Measurements from ENCODE around the gene KSR1. TPM values are rescaled to one million over a fixed set of nuclear protein-coding genes. Genes with fewer than 3 reads are reported as not detected.
"Not testable (repeated sequence)": the region's sequence is repeated elsewhere in the genome, so short reads cannot be mapped to it uniquely, and the experiment has no call there.

KSR1 gene
- total RNA-seq, 6 experiments from 2014 or later: 5.9 to 12.9 (median 8.7) TPM

DNA sequence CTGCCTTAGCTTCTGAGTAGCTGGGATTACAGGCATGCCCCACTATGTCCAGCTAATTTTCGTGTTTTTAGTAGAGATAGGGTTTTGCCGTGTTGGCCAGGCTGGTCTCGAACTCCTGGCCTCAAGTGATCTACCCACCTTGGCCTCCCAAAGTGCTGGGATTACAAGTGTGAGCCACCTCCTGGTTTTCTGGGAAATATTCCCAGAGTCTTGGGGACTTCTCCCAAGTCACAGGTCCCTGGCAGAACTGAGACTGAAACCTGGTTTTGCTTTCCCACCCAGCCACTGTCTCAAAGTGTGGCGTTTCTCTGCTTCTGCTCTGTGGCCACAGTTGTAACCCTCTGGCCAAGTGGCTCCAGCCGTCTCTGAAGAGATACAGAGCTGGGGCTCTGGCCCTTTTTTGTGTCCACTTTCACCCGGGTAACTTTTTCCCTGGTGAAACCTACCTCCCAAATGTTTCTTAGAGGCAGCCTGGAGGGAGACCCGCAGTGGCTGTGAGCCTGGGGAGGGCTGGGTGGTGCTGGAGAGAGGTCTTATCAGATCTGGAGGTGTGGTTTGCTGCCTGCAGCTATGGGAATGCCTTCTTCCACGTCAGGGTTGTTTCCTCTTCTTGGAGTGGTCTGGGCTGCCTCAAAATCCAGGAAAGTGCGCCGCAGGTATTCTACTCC lies 5.1 kb downstream of the KSR1 start:
- no peak overlapping the region for H3K4me3 ChIP-seq
- DNase-seq: no peak
- H3K4me1 ChIP-seq: peaks cover 0 to 23% (median 8%) of the 10 kb centered on the region in 4 donors
- intact Hi-C loops (cut with DNase I): no loop called here
- TF ChIP-seq, protein P1, sequence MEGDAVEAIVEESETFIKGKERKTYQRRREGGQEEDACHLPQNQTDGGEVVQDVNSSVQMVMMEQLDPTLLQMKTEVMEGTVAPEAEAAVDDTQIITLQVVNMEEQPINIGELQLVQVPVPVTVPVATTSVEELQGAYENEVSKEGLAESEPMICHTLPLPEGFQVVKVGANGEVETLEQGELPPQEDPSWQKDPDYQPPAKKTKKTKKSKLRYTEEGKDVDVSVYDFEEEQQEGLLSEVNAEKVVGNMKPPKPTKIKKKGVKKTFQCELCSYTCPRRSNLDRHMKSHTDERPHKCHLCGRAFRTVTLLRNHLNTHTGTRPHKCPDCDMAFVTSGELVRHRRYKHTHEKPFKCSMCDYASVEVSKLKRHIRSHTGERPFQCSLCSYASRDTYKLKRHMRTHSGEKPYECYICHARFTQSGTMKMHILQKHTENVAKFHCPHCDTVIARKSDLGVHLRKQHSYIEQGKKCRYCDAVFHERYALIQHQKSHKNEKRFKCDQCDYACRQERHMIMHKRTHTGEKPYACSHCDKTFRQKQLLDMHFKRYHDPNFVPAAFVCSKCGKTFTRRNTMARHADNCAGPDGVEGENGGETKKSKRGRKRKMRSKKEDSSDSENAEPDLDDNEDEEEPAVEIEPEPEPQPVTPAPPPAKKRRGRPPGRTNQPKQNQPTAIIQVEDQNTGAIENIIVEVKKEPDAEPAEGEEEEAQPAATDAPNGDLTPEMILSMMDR (IDR thresholded peaks at IDR 0.05): no peak
- no peak for TF ChIP-seq POLR2A (IDR thresholded peaks at IDR 0.05)
- no peaks in the 10 kb centered on the region for H3K9me3 ChIP-seq
- WGBS (ENCODE audit: insufficient coverage, low coverage, low lambda C conversion rate, missing lambda C conversion rate): 88% methylated on average over 7 of the region's 10 CpGs
- no peak for ATAC-seq
- H3K27me3 ChIP-seq: no peaks in the 10 kb centered on the region
- no peak overlapping the region for H3K27ac ChIP-seq
- H3K36me3 ChIP-seq: no peaks in the 10 kb centered on the region

GRCh38 chr17:27462149-27462548 lies 5.9 kb downstream of the KSR1 start:
- no peak for TF ChIP-seq POLR2A (IDR thresholded peaks at IDR 0.05)
- TF ChIP-seq, protein P1 (IDR thresholded peaks at IDR 0.05): no peak
- no peaks in the 10 kb centered on the region for H3K9me3 ChIP-seq
- H3K27ac ChIP-seq: no peak overlapping the region
- H3K36me3 ChIP-seq: no peaks in the 10 kb centered on the region
- DNase-seq (no peak), ATAC-seq (no peak)
- no peaks in the 10 kb centered on the region for H3K27me3 ChIP-seq
- peaks cover 0 to 20% (median 8%) of the 10 kb centered on the region in 4 donors for H3K4me1 ChIP-seq
- H3K4me3 ChIP-seq: no peak overlapping the region
- WGBS (ENCODE audit: insufficient coverage, low coverage, low lambda C conversion rate, missing lambda C conversion rate): 72% methylated on average over 2 of the region's 6 CpGs
- intact Hi-C loops (cut with DNase I): no loop called here

DNA sequence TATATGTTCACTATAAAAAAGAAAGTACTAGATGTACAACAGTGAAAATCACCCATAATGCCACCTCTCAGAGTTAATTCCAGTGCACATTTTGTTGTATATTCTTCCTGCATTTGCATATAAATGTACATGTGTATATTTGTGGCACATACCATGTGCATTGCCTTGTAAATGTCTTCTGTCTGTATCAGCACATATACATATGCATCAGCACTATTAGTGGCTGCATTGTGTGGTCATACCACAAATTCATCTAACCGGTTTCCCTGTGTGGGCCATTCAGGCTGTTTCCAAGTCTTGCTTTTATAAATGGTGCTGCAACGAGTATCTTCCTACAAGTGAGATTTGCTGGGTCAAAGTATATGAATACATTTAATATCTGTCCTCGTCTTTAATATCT lies 6.5 kb downstream of the KSR1 start:
- H3K36me3 ChIP-seq: no peaks in the 10 kb centered on the region
- no peaks in the 10 kb centered on the region for H3K27me3 ChIP-seq
- no peak overlapping the region for H3K4me3 ChIP-seq
- intact Hi-C loops (cut with DNase I): no loop called here
- no peaks in the 10 kb centered on the region for H3K9me3 ChIP-seq
- H3K4me1 ChIP-seq: peaks cover 0 to 19% (median 8%) of the 10 kb centered on the region in 4 donors
- ATAC-seq (no peak), DNase-seq (no peak)
- no peak for TF ChIP-seq POLR2A (IDR thresholded peaks at IDR 0.05)
- TF ChIP-seq, protein P1 (IDR thresholded peaks at IDR 0.05): no peak
- WGBS (ENCODE audit: insufficient coverage, low coverage, low lambda C conversion rate, missing lambda C conversion rate): 93% methylated on average over 3 of the region's 3 CpGs
- H3K27ac ChIP-seq: no peak overlapping the region

DNA sequence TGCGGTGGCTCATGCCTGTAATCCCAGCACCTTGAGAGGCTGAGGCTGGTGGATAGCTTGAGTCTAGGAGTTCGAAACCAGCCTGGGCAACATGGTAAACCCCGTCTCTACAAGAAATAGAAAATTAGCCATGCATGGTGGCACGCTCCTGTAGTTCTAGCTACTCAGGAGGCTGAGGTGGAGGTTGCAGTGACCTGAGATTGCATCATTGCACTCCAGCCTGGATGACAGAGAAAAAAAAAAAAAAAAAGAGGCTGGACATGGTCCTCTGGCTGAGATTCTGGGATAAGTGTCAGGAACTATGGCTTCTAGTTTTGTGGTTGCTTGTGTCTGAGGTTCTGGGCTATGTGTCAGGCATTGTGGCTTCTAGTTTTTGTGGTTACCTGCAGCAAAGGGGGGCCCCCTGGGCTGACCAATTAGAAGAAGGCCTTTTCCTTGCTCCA lies 7.0 kb downstream of the KSR1 start:
- Histone ChIP-seq H3K9me3 (no peaks in the 10 kb centered on the region), H3K27ac (no peak overlapping the region), H3K27me3 (no peaks in the 10 kb centered on the region), H3K4me3 (no peak overlapping the region), H3K4me1 (peaks cover 0 to 19% (median 8%) of the 10 kb centered on the region in 4 donors), H3K36me3 (no peaks in the 10 kb centered on the region)
- DNase-seq: no peak
- intact Hi-C loops (cut with DNase I): no loop called here
- ATAC-seq: peak in 1 of 4 donors; percentile 31
- 79% methylated on average over 3 of the region's 4 CpGs for WGBS (ENCODE audit: insufficient coverage, low coverage, low lambda C conversion rate, missing lambda C conversion rate)
- no peak for TF ChIP-seq POLR2A (IDR thresholded peaks at IDR 0.05)
- TF ChIP-seq, protein P1 (IDR thresholded peaks at IDR 0.05): no peak

DNA sequence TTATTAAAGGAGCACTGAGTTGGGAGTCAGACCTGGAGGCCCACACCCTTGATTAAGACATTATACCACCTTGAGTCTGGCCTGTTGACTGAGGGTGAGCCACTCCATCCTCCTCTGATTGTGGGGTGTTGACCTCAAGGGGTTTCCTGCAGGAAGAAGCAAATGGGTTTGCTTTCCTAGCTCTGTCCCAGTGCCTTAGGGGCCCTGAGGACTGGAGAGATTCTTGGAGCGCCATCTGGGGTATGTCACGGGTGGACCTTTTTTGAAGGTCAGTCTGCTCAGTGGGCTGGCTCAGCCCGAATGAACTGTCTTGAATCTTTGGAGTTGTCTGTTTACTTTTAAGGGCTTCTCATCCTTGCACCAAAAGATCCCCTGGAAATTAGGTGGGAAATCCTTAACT lies 7.8 kb downstream of the KSR1 start:
- H3K27me3 ChIP-seq: not testable (repeated sequence)
- H3K4me1 ChIP-seq: peaks cover 0 to 19% (median 8%) of the 10 kb centered on the region in 4 donors

More for the DNA sequence above, 7.8 kb downstream of the KSR1 start:
- H3K36me3 ChIP-seq; H3K9me3 ChIP-seq; H3K27ac ChIP-seq; ATAC-seq; intact Hi-C loops (cut with DNase I); H3K4me3 ChIP-seq; DNase-seq: not testable (repeated sequence)
- WGBS (ENCODE audit: insufficient coverage, low coverage, low lambda C conversion rate, missing lambda C conversion rate): 100% methylated on average over 3 of the region's 3 CpGs
